Aorta (tissue), 5 donors: ENCODE results near the gene RNU11. TPM values are rescaled to one million over a fixed set of nuclear protein-coding genes. Genes with fewer than 3 reads are reported as not detected.

Source experiments
- ATAC-seq: fragments of 200-7000 bp; cut with Tn5 transposase; one replicate; pipeline ENCODE4 v1.9.1; 2022; ENCODE audit warnings: moderate library complexity; ENCODE audit not compliant: low FRiP score
- DNase-seq, 2 donors: peaks; one replicate each; pipeline ENCODE4 v3.0.0-alpha.2; 2020
- H3K27ac ChIP-seq, 2 donors: one replicate each; pipeline ENCODE4 v1.5.1; 2013; ENCODE audit warnings: low read length in 2 of 2, mild to moderate bottlenecking in 2 of 2, moderate library complexity in 2 of 2, control low read depth in 1 of 2, inconsistent platforms in 1 of 2, low read depth in 1 of 2
- H3K27me3 ChIP-seq, 2 donors: one replicate each; pipeline ENCODE4 v1.6.1; 2013; ENCODE audit warnings: control low read depth in 1 of 2, low read length in 1 of 2, mild to moderate bottlenecking in 1 of 2, moderate library complexity in 1 of 2; ENCODE audit not compliant: insufficient read depth in 2 of 2, control insufficient read depth in 1 of 2
- H3K36me3 ChIP-seq, 2 donors: one replicate each; pipeline ENCODE4 v1.6.1; 2013; ENCODE audit warnings: control low read depth in 1 of 2, low read length in 1 of 2, mild to moderate bottlenecking in 1 of 2; ENCODE audit not compliant: insufficient read depth in 2 of 2, control insufficient read depth in 1 of 2
- H3K4me1 ChIP-seq, 2 donors: one replicate each; pipeline ENCODE4 v1.6.1; 2013; ENCODE audit warnings: low read length in 2 of 2, control low read depth in 1 of 2, mild to moderate bottlenecking in 1 of 2, moderate library complexity in 1 of 2; ENCODE audit not compliant: insufficient read depth in 2 of 2, control insufficient read depth in 1 of 2
- H3K4me3 ChIP-seq, 2 donors: one replicate each; pipeline ENCODE4 v1.5.1; 2013; ENCODE audit warnings: low read length in 2 of 2, control low read depth in 1 of 2, mild to moderate bottlenecking in 1 of 2
- H3K9me3 ChIP-seq: one replicate; pipeline ENCODE4 v1.6.1; 2013; ENCODE audit warnings: mild to moderate bottlenecking, low read length; ENCODE audit not compliant: control insufficient read depth
- WGBS, 2 donors: extraction: QIAGEN DNeasy Blood & Tissue Kit; methylation state at CpG; one replicate each; pipeline ENCODE4 v1.1.7; 2013; 5-methylcytosine and 5-hydroxymethylcytosine counted together
- intact Hi-C, 2 donors: fragments of 100-400 bp; cut with DNase I; formaldehyde crosslinking; loops; one replicate each; pipeline versions ENCODE4 v1.14.2 to v1.15.0; 2022
- long read RNA-seq, 2 donors: library from polyadenylated mRNA; unstranded; transcript quantifications; one replicate each; pipeline ENCODE4 v2.0.0, GENCODE V29; 2020 to 2021
- polyA plus RNA-seq, 2 donors: library from polyadenylated mRNA; stranded (reverse); fragments of 200-250 nt; gene quantifications; one replicate each; pipeline ENCODE4 v1.2.3, GENCODE V29; 2013
- total RNA-seq, 2 donors: library from RNA; stranded (reverse); fragmentation: NEBNext Ultra II Directional; extraction: Animal tissue kit (Norgen Biotek cat#: 25700); gene quantifications; one replicate each; pipeline ENCODE4 v1.2.1, GENCODE V29; 2021
- donor health status: healthy with polysubstance abuse.
- donor health status: Bipolar disorder and iron deficiency.
- donor health status: DM: no; HTN: no; CAD: no.
- donor health status: DM: no; HTN: no; CAD: no.
- donor health status: DM: yes; HTN: yes; CAD: no.

Gene RNU11
- total RNA-seq (not detected), polyA plus RNA-seq (not detected)
- long read RNA-seq, donor 1, result 0 reads
- long read RNA-seq, donor 2, result 0 reads

GRCh38 chr1:28648474-28649198 lies at the start of gene RNU11:
TSS of gene RNU11 (plus strand) at chr1:28648600.
- peak; percentile 86 to 92 for DNase-seq
- Histone ChIP-seq H3K27ac (peak within 1 kb of the TSS; percentile 83 to 90), H3K36me3 (no peaks in the 10 kb centered on the region), H3K27me3 (no peaks in the 10 kb centered on the region), H3K9me3 (no peaks in the 10 kb centered on the region), H3K4me3 (peak within 1 kb of the TSS in 1 of 2 donors; percentile 44), H3K4me1 (no peaks in the 10 kb centered on the region)
- ATAC-seq, result peak; percentile 93
- WGBS, 2 donors, result 1% methylated on average over 28 of the region's 28 CpGs
- intact Hi-C loops, result loop anchor here (1.0 to 10.0 kb wide), 4 partner anchors 20 to 226 kb away; partner anchors contain the start of genes YTHDF2 (in 2 of the 2) and GMEB1 (in 1 of the 2)

GRCh38 chr1:28601696-28602095 lies 46.7 kb upstream of the RNU11 start:
- Histone ChIP-seq H3K27ac (peak overlapping the region in 1 of 2 donors; percentile 1), H3K9me3 (no peaks in the 10 kb centered on the region), H3K4me1 (no peaks in the 10 kb centered on the region), H3K27me3 (no peaks in the 10 kb centered on the region), H3K36me3 (peaks cover 0 to 8% of the 10 kb centered on the region in 2 donors), H3K4me3 (no peak overlapping the region)
- WGBS, 2 donors, result 0 to 8% methylated on average over 3 of the region's 3 CpGs
- ATAC-seq (peak; percentile 58), DNase-seq (peak in 1 of 2 donors; percentile 59)
- intact Hi-C loops, result loop anchor here (2.0 to 10.0 kb wide), 4 partner anchors 83 to 243 kb away; no protein-coding TSS in a partner anchor

- peaks cover 0 to 11% of the 10 kb centered on the region in 2 donors for H3K36me3 ChIP-seq
- intact Hi-C loops, result loop anchor here (2.0 to 10.0 kb wide), 4 partner anchors 84 to 244 kb away; no protein-coding TSS in a partner anchor
- no peak overlapping the region for H3K4me3 ChIP-seq
- 66 to 67% methylated on average over 15 of the region's 15 CpGs for WGBS, 2 donors
- H3K9me3 ChIP-seq, result no peaks in the 10 kb centered on the region
- no peaks in the 10 kb centered on the region for H3K4me1 ChIP-seq
- no peaks in the 10 kb centered on the region for H3K27me3 ChIP-seq
- H3K27ac ChIP-seq, result no peak overlapping the region
- DNase-seq (peak in 1 of 2 donors; percentile 69), ATAC-seq (peak; percentile 82)
Measured at GRCh38 chr1:28602536-28603439, 45.6 kb upstream of the RNU11 start.

DNA sequence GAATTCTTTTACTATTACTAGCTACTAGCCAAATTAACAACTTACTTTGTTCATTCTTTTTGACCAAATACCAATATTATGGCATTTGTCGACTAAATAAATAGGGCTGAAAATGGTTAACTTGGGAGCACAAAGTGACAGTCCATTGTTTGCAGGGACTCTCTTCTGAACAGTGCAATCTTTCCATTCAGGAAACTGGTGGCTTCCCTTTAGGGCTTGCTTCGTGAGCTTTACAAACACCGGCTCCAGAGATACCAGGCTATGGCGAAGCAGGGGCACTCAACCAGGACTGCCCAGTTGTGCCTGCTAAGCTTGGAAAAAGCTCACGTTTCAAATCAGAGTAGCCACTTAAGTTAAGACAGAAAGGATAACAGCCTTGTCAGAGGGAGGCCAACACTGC lies 44.0 kb upstream of the RNU11 start:
- Histone ChIP-seq H3K27ac (no peak overlapping the region), H3K4me3 (no peak overlapping the region), H3K27me3 (no peaks in the 10 kb centered on the region), H3K36me3 (peaks cover 0 to 11% of the 10 kb centered on the region in 2 donors), H3K9me3 (no peaks in the 10 kb centered on the region), H3K4me1 (no peaks in the 10 kb centered on the region)
- intact Hi-C loops, result loop anchor here in 1 of 2 donors (10.0 kb wide), 1 partner anchor 190 kb away; no protein-coding TSS in a partner anchor
- DNase-seq (no peak), ATAC-seq (no peak)
- 88 to 89% methylated on average over 5 of the region's 5 CpGs for WGBS, 2 donors

DNA sequence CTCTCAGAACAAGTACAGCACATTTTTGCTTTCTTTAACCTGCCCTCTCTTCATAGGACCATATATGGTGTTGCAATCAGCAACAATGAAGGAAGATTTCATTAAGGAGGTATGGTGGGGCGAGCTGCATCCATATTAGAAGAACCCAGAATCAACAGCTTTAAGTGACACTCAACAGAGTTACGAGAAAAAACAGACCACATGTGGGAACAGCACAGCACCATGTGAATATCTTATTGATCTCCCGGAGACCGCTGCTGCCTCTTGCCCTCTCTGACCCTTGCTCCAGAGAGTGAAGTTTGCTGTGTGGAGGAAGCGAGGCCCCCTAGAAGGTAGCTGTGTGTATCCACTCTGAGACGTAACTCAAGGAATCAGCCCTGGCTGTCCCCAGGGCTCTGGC lies 43.4 kb upstream of the RNU11 start:
- intact Hi-C loops, result loop anchor here in 1 of 2 donors (10.0 kb wide), 1 partner anchor 190 kb away; no protein-coding TSS in a partner anchor
- Histone ChIP-seq H3K4me3 (no peak overlapping the region), H3K27ac (no peak overlapping the region), H3K9me3 (no peaks in the 10 kb centered on the region), H3K36me3 (peaks cover 0 to 11% of the 10 kb centered on the region in 2 donors), H3K27me3 (no peaks in the 10 kb centered on the region), H3K4me1 (no peaks in the 10 kb centered on the region)
- no peak for ATAC-seq
- 82 to 86% methylated on average over 6 of the region's 6 CpGs for WGBS, 2 donors
- DNase-seq, result no peak

- Histone ChIP-seq H3K27me3 (no peaks in the 10 kb centered on the region), H3K36me3 (peaks cover 0 to 11% of the 10 kb centered on the region in 2 donors), H3K4me1 (no peaks in the 10 kb centered on the region), H3K27ac (no peak overlapping the region), H3K4me3 (no peak overlapping the region), H3K9me3 (no peaks in the 10 kb centered on the region)
- WGBS, 2 donors, result 65 to 69% methylated on average over 2 of the region's 2 CpGs
- DNase-seq (no peak), ATAC-seq (no peak)
- intact Hi-C loops, result loop anchor here in 1 of 2 donors (10.0 kb wide), 1 partner anchor 192 kb away; no protein-coding TSS in a partner anchor
Measured at GRCh38 chr1:28606771-28607170, 41.6 kb upstream of the RNU11 start.

- Histone ChIP-seq H3K4me1 (no peaks in the 10 kb centered on the region), H3K36me3 (peaks cover 0 to 5% of the 10 kb centered on the region in 2 donors), H3K4me3 (no peak overlapping the region), H3K27ac (no peak overlapping the region), H3K9me3 (no peaks in the 10 kb centered on the region), H3K27me3 (no peaks in the 10 kb centered on the region)
- 92 to 93% methylated on average over 5 of the region's 5 CpGs for WGBS, 2 donors
- no peak for ATAC-seq
- DNase-seq, result no peak
- intact Hi-C loops, result no loop called here
Measured at GRCh38 chr1:28613175-28613574, 35.2 kb upstream of the RNU11 start.

DNA sequence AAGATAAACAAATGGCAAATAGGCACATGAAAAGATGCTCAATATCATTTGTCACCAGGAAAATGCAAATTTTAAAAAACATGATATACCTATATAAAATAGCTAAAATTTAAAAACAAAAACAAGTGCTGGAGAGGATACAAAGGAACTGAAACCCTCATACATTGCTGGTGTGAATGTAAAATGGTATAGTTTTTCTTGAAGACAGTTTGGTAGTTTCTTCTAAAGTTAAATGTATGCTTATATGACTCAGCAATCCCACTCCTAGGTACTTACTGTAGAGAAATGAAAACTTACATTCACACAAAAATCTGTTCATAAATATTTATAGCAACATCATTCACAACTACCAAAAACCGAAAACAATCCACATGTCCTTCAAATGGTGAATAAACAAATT lies 16.7 kb upstream of the RNU11 start:
- DNase-seq (no peak), ATAC-seq (no peak)
- 90 to 93% methylated on average over 1 of the region's 1 CpG for WGBS, 2 donors
- H3K36me3 ChIP-seq, result no peaks in the 10 kb centered on the region
- no peak overlapping the region for H3K4me3 ChIP-seq
- H3K27me3 ChIP-seq, result no peaks in the 10 kb centered on the region
- intact Hi-C loops, result no loop called here
- no peak overlapping the region for H3K27ac ChIP-seq
- H3K4me1 ChIP-seq, result no peaks in the 10 kb centered on the region
- H3K9me3 ChIP-seq, result no peaks in the 10 kb centered on the region
